Measurements from ENCODE around the gene TMEM176A.
"Not testable (repeated sequence)": the region's sequence is repeated elsewhere in the genome, so short reads cannot be mapped to it uniquely, and the experiment has no call there.

Gene TMEM176A

GRCh38 chr7:150788474-150789269 lies 11.9 kb upstream of the TMEM176A start:
- FAIRE-seq, result no peak

- FAIRE-seq, result no peak
Observed at GRCh38 chr7:150790416-150791075, 10.0 kb upstream of the TMEM176A start.

- no peak for FAIRE-seq
Observed at GRCh38 chr7:150791304-150791703, 9.3 kb upstream of the TMEM176A start.

- FAIRE-seq, result no peak
Observed at GRCh38 chr7:150791746-150792452, 8.7 kb upstream of the TMEM176A start.

- FAIRE-seq, result no peak
Observed at GRCh38 chr7:150793569-150794238, 6.9 kb upstream of the TMEM176A start.

GRCh38 chr7:150797661-150798060 lies 2.9 kb upstream of the TMEM176A start:
- no peak for FAIRE-seq

- no peak for FAIRE-seq
Observed at GRCh38 chr7:150799156-150799555, 1.4 kb upstream of the TMEM176A start.

- no peak for FAIRE-seq
Observed at GRCh38 chr7:150799741-150800580, 608 bp upstream of the TMEM176A start, which contains the start of gene TMEM176B. TSS of gene TMEM176B (minus strand) at chr7:150800364. CDS start at chr7:150796569, 3,795 bp downstream.

GRCh38 chr7:150801242-150801945 lies 825 bp downstream of the TMEM176A start:
- no peak for FAIRE-seq

- FAIRE-seq, result no peak
Observed at GRCh38 chr7:150801946-150802771, 1.6 kb downstream of the TMEM176A start.

GRCh38 chr7:150803161-150803860 lies 2.7 kb downstream of the TMEM176A start:
- no peak for FAIRE-seq

GRCh38 chr7:150804802-150805201 lies 4.2 kb downstream of the TMEM176A start:
- FAIRE-seq, result no peak

- no peak for FAIRE-seq
Observed at GRCh38 chr7:150805864-150806263, 5.3 kb downstream of the TMEM176A start.

GRCh38 chr7:150806454-150806853 lies 5.9 kb downstream of the TMEM176A start:
- no peak for FAIRE-seq

- no peak for FAIRE-seq
Observed at GRCh38 chr7:150806863-150807262, 6.3 kb downstream of the TMEM176A start.

- FAIRE-seq, result not testable (repeated sequence)
Observed at GRCh38 chr7:150807616-150808438, 7.3 kb downstream of the TMEM176A start.

GRCh38 chr7:150814328-150815001 lies 13.9 kb downstream of the TMEM176A start:
- FAIRE-seq, result no peak

GRCh38 chr7:150818971-150819370 lies 18.4 kb downstream of the TMEM176A start:
- no peak for FAIRE-seq
